ENCODE data around the gene PPP1R8. TPM values are rescaled to one million over a fixed set of nuclear protein-coding genes. Genes with fewer than 3 reads are reported as not detected.

Gene PPP1R8
- total and polyA plus RNA-seq, 4 donors: 3.1 to 20.5 (median 17.5) TPM

DNA sequence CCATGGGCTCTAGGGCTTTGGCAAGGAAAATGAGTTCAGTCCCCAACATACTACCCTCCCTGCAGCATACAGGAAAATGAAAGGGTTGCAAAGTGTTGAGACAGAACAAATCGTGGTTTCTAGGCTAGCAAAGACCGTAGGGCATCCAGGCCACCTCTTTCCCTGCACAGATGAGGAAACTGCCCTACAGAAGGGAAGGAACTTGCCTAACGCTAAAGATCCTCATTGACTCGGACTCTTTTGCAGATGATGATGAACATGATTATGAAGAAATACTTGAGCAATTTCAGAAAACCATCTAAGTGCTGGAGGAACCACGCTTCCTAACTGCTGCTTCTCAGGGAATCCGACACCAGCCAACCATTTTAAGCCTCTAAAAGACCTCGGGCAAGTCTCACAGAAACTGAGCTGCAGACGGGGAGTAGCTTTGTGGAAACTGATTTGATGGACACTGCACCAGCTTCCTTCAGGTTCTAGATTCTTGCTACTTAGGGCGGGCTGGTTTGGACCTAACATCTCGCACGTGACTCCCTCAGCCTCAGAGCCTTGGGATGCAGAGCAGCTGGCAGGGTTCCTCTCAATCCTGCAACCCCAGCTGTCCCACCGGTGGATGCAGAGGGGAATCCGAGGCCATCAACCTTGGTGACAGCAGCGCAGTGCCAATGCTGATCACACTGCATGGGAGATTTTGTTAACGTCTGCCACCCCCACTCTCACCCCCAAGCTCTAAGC is 55.2 kb downstream of the PPP1R8 start:
- WGBS: 88% methylated on average over 15 of the region's 15 CpGs
- DNase-seq (ENCODE audit: low spot score): no peak

DNA sequence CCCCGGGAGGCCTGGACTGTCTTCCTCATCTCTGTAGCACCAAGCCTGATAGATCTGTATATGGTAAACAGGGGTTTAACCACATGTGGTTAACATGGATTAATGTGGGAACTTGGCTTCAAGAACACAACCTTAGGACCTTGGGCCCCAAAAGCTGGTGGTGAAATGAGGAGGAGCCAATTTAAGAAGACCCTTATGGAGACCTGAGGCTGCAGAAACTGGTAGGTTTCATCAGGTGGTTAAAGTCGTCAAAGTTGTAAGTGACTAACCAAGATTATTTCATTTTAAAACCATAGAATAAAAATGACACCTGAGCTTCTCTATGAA is 55.7 kb downstream of the PPP1R8 start:
- no peaks in the 10 kb centered on the region for H3K9me3 ChIP-seq (ENCODE audit: control insufficient read depth in 4 of 4, low read length in 3 of 4)
- H3K36me3 ChIP-seq (ENCODE audit: control insufficient read depth in 4 of 4, insufficient read depth in 3 of 4, low read depth in 1 of 4, low read length in 3 of 4): peaks cover 1 to 14% (median 9%) of the 10 kb centered on the region in 4 donors
- H3K9ac ChIP-seq (ENCODE audit: low read depth in 1 of 2, low read length in 2 of 2): no peak overlapping the region
- 85% methylated on average over 2 of the region's 2 CpGs for WGBS
- H3K4me1 ChIP-seq (ENCODE audit: control insufficient read depth in 4 of 4, insufficient read depth in 4 of 4, low read length in 3 of 4): peaks cover 0 to 8% (median 0%) of the 10 kb centered on the region in 4 donors
- H3K4me3 ChIP-seq (ENCODE audit: low read depth in 1 of 3, low read length in 3 of 3): no peak overlapping the region
- H3K27ac ChIP-seq (ENCODE audit: low read depth in 1 of 2, low read length in 2 of 2): peak overlapping the region; percentile 65 to 66
- no peaks in the 10 kb centered on the region for H3K27me3 ChIP-seq (ENCODE audit: control insufficient read depth in 4 of 4, insufficient read depth in 4 of 4, low read length in 3 of 4)
- DNase-seq (ENCODE audit: low spot score): no peak
- no peak for TF ChIP-seq SP1 (IDR thresholded peaks at IDR 0.05)
- no peak for TF ChIP-seq NR2F2 (IDR thresholded peaks at IDR 0.05)
- no peak for TF ChIP-seq RXRA (IDR thresholded peaks at IDR 0.05)
- TF ChIP-seq, protein P1, sequence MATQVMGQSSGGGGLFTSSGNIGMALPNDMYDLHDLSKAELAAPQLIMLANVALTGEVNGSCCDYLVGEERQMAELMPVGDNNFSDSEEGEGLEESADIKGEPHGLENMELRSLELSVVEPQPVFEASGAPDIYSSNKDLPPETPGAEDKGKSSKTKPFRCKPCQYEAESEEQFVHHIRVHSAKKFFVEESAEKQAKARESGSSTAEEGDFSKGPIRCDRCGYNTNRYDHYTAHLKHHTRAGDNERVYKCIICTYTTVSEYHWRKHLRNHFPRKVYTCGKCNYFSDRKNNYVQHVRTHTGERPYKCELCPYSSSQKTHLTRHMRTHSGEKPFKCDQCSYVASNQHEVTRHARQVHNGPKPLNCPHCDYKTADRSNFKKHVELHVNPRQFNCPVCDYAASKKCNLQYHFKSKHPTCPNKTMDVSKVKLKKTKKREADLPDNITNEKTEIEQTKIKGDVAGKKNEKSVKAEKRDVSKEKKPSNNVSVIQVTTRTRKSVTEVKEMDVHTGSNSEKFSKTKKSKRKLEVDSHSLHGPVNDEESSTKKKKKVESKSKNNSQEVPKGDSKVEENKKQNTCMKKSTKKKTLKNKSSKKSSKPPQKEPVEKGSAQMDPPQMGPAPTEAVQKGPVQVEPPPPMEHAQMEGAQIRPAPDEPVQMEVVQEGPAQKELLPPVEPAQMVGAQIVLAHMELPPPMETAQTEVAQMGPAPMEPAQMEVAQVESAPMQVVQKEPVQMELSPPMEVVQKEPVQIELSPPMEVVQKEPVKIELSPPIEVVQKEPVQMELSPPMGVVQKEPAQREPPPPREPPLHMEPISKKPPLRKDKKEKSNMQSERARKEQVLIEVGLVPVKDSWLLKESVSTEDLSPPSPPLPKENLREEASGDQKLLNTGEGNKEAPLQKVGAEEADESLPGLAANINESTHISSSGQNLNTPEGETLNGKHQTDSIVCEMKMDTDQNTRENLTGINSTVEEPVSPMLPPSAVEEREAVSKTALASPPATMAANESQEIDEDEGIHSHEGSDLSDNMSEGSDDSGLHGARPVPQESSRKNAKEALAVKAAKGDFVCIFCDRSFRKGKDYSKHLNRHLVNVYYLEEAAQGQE (IDR thresholded peaks at IDR 0.05): no peak
- TF ChIP-seq HNF4A (conservative IDR thresholded peaks at IDR 0.05): no peak
- TF ChIP-seq, protein P2, sequence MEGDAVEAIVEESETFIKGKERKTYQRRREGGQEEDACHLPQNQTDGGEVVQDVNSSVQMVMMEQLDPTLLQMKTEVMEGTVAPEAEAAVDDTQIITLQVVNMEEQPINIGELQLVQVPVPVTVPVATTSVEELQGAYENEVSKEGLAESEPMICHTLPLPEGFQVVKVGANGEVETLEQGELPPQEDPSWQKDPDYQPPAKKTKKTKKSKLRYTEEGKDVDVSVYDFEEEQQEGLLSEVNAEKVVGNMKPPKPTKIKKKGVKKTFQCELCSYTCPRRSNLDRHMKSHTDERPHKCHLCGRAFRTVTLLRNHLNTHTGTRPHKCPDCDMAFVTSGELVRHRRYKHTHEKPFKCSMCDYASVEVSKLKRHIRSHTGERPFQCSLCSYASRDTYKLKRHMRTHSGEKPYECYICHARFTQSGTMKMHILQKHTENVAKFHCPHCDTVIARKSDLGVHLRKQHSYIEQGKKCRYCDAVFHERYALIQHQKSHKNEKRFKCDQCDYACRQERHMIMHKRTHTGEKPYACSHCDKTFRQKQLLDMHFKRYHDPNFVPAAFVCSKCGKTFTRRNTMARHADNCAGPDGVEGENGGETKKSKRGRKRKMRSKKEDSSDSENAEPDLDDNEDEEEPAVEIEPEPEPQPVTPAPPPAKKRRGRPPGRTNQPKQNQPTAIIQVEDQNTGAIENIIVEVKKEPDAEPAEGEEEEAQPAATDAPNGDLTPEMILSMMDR (IDR thresholded peaks at IDR 0.05; ENCODE audit: low read depth, low read length, missing input control): no peak
- no peak for TF ChIP-seq EGR1 (IDR thresholded peaks at IDR 0.05; ENCODE audit: low read depth in 2 of 2)
- TF ChIP-seq, protein P3, sequence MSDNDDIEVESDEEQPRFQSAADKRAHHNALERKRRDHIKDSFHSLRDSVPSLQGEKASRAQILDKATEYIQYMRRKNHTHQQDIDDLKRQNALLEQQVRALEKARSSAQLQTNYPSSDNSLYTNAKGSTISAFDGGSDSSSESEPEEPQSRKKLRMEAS (IDR thresholded peaks at IDR 0.05): no peak
- no peak for TF ChIP-seq JUND (IDR thresholded peaks at IDR 0.05)
- TF ChIP-seq RAD21 (IDR thresholded peaks at IDR 0.05): no peak
- no peak for TF ChIP-seq HNF4G (IDR thresholded peaks at IDR 0.05)

More for the DNA sequence above, 55.2 kb downstream of the PPP1R8 start:
- no peak overlapping the region for H3K4me3 ChIP-seq (ENCODE audit: low read depth in 1 of 3, low read length in 3 of 3)
- peaks cover 1 to 12% (median 6%) of the 10 kb centered on the region in 4 donors for H3K36me3 ChIP-seq (ENCODE audit: control insufficient read depth in 4 of 4, insufficient read depth in 3 of 4, low read depth in 1 of 4, low read length in 3 of 4)
- no peak overlapping the region for H3K9ac ChIP-seq (ENCODE audit: low read depth in 1 of 2, low read length in 2 of 2)
- H3K9me3 ChIP-seq (ENCODE audit: control insufficient read depth in 4 of 4, low read length in 3 of 4): no peaks in the 10 kb centered on the region
- H3K27ac ChIP-seq (ENCODE audit: low read depth in 1 of 2, low read length in 2 of 2): peak overlapping the region; percentile 70 to 89
- no peak for TF ChIP-seq JUND (IDR thresholded peaks at IDR 0.05)
- no peak for TF ChIP-seq HNF4G (IDR thresholded peaks at IDR 0.05)
- TF ChIP-seq, protein P2 (IDR thresholded peaks at IDR 0.05; ENCODE audit: low read depth, low read length, missing input control): no peak
- TF ChIP-seq, protein P4, sequence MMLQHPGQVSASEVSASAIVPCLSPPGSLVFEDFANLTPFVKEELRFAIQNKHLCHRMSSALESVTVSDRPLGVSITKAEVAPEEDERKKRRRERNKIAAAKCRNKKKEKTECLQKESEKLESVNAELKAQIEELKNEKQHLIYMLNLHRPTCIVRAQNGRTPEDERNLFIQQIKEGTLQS (IDR thresholded peaks at IDR 0.05): no peak
- TF ChIP-seq, protein P3 (IDR thresholded peaks at IDR 0.05): no peak
- TF ChIP-seq NR2F2 (IDR thresholded peaks at IDR 0.05): no peak
- no peak for TF ChIP-seq SP1 (IDR thresholded peaks at IDR 0.05)
- no peak for TF ChIP-seq HNF4A (conservative IDR thresholded peaks at IDR 0.05)
- no peak for TF ChIP-seq RXRA (IDR thresholded peaks at IDR 0.05)
- no peak for TF ChIP-seq YY1 (IDR thresholded peaks at IDR 0.05)
- no peak for TF ChIP-seq RAD21 (IDR thresholded peaks at IDR 0.05)
- TF ChIP-seq, protein P1 (IDR thresholded peaks at IDR 0.05): no peak
- TF ChIP-seq TAF1 (conservative IDR thresholded peaks at IDR 0.05): no peak
- TF ChIP-seq GABPA (IDR thresholded peaks at IDR 0.05 in 1 of 2, conservative IDR thresholded peaks at IDR 0.05 in 1 of 2): no peak
- no peaks in the 10 kb centered on the region for H3K27me3 ChIP-seq (ENCODE audit: control insufficient read depth in 4 of 4, insufficient read depth in 4 of 4, low read length in 3 of 4)
- peaks cover 0 to 4% (median 0%) of the 10 kb centered on the region in 4 donors for H3K4me1 ChIP-seq (ENCODE audit: control insufficient read depth in 4 of 4, insufficient read depth in 4 of 4, low read length in 3 of 4)
